Anterior cingulate cortex (tissue), 58 donors: ENCODE measurements around the gene SYNM.
"Not testable (repeated sequence)": the region's sequence is repeated elsewhere in the genome, so short reads cannot be mapped to it uniquely, and the experiment has no call there.

ENCODE experiments used
- DNase-seq, 58 donors: peaks; one replicate each; lab custom pipeline; 2025; lab: John Stamatoyannopoulos, UW

The SYNM gene

GRCh38 chr15:99104788-99105513 lies at the start of gene SYNM:
TSS of gene SYNM (plus strand) at chr15:99105080. CDS start at chr15:99105200, 120 bp downstream.
- DNase-seq, result peak in 54 of 58 donors; percentile 13 to 86 (median 72)

- no peak for DNase-seq
Measured at GRCh38 chr15:99055555-99056134, 49.2 kb upstream of the SYNM start.

GRCh38 chr15:99057020-99057419 lies 47.9 kb upstream of the SYNM start:
- DNase-seq, result no peak

GRCh38 chr15:99057697-99058420 lies 47.0 kb upstream of the SYNM start:
- DNase-seq, result peak in 1 of 58 donors; percentile 29

- no peak for DNase-seq
Measured at GRCh38 chr15:99058421-99058870, 46.4 kb upstream of the SYNM start.

- DNase-seq, result peak in 44 of 58 donors; percentile 15 to 76 (median 42)
Measured at GRCh38 chr15:99059010-99059981, 45.6 kb upstream of the SYNM start.

- not testable (repeated sequence) for DNase-seq
Measured at GRCh38 chr15:99060186-99060585, 44.7 kb upstream of the SYNM start.

- DNase-seq, result no peak
Measured at GRCh38 chr15:99062226-99062625, 42.7 kb upstream of the SYNM start.

GRCh38 chr15:99068186-99068585 lies 36.7 kb upstream of the SYNM start:
- no peak for DNase-seq

GRCh38 chr15:99070208-99070607 lies 34.7 kb upstream of the SYNM start:
- DNase-seq, result no peak

- no peak for DNase-seq
Measured at GRCh38 chr15:99071091-99071680, 33.7 kb upstream of the SYNM start.

GRCh38 chr15:99073008-99073717 lies 31.7 kb upstream of the SYNM start:
- peak in 1 of 58 donors; percentile 6 for DNase-seq

- no peak for DNase-seq
Measured at GRCh38 chr15:99074446-99074845, 30.4 kb upstream of the SYNM start.

- not testable (repeated sequence) for DNase-seq
Measured at GRCh38 chr15:99075059-99075652, 29.7 kb upstream of the SYNM start.

GRCh38 chr15:99076109-99076508 lies 28.8 kb upstream of the SYNM start:
- DNase-seq, result no peak

GRCh38 chr15:99076555-99077308 lies 28.1 kb upstream of the SYNM start:
- DNase-seq, result peak in 35 of 58 donors; percentile 6 to 76 (median 21)

GRCh38 chr15:99082798-99083197 lies 22.1 kb upstream of the SYNM start:
- DNase-seq, result no peak

- DNase-seq, result no peak
Measured at GRCh38 chr15:99084965-99085364, 19.9 kb upstream of the SYNM start.
